NOMO-1 (cell line): Measurements from ENCODE around the gene ANGPTL4.
"Not testable (repeated sequence)": the region's sequence is repeated elsewhere in the genome, so short reads cannot be mapped to it uniquely, and the experiment has no call there.

Source experiments
- DNase-seq, 2 experiments: peaks; one replicate each; lab custom pipeline; 2025; ENCODE audit not compliant: unreplicated experiment in 2 of 2; lab: John Stamatoyannopoulos, UW

ANGPTL4 gene, protein sequence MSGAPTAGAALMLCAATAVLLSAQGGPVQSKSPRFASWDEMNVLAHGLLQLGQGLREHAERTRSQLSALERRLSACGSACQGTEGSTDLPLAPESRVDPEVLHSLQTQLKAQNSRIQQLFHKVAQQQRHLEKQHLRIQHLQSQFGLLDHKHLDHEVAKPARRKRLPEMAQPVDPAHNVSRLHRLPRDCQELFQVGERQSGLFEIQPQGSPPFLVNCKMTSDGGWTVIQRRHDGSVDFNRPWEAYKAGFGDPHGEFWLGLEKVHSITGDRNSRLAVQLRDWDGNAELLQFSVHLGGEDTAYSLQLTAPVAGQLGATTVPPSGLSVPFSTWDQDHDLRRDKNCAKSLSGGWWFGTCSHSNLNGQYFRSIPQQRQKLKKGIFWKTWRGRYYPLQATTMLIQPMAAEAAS

DNA sequence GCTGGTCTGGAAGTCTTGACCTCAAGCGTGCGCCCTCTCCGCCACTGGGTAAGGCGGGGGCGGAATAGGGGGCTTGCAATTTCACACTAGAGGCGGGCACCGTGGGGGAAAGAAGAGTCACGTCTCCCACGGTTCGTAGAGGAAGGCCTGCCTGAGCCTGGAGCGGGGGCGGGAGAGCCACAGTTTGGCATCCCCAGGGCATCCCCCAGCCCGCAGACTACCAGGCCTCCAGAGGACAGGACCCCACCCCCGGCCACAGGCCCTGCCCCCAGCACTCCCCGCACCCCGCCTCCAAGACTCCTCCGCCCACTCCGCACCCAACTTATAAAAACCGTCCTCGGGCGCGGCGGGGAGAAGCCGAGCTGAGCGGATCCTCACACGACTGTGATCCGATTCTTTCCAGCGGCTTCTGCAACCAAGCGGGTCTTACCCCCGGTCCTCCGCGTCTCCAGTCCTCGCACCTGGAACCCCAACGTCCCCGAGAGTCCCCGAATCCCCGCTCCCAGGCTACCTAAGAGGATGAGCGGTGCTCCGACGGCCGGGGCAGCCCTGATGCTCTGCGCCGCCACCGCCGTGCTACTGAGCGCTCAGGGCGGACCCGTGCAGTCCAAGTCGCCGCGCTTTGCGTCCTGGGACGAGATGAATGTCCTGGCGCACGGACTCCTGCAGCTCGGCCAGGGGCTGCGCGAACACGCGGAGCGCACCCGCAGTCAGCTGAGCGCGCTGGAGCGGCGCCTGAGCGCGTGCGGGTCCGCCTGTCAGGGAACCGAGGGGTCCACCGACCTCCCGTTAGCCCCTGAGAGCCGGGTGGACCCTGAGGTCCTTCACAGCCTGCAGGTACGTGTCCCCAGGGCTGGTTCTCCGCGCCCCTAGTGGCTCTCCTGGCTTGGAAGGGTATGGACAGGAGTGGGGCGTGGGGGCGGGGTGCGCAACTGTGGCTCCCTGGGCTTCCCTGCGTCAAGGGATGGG, at the start of gene ANGPTL4:
ANGPTL4 (plus strand) TSS at position 353 of the 969 bp plus-strand sequence; CDS start at position 520, 167 bp downstream.
- no peak for DNase-seq

DNA sequence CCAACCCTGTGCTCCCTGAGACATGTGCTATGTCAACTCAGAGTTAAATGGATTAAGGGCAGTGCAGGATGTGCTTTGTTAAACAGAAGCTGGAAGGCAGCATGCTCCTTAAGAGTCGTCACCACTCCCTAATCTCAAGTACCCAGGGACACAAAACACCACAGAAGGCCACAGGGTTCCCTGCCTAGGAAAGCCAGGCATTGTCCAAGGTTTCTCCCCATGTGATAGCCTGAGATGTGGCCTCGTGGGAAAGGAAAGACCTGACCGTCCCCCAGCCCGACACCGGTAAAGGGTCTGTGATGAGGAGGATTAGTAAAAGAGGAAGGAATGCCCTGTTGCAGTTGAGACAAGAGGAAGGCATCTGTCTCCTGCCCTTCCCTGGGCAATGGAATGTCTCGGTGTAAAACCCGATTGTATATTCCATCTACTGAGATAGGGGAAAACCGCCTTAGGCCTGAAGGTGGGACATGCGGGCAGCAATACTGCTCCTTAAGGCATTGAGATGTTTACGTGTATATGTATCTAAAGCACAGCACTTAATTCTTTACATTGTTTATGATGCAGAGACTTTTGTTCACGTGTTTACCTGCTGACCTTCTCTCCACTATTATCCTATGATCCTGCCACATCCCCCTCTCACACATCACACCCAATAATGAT, 48.8 kb upstream of the ANGPTL4 start:
- DNase-seq = not testable (repeated sequence)

DNA sequence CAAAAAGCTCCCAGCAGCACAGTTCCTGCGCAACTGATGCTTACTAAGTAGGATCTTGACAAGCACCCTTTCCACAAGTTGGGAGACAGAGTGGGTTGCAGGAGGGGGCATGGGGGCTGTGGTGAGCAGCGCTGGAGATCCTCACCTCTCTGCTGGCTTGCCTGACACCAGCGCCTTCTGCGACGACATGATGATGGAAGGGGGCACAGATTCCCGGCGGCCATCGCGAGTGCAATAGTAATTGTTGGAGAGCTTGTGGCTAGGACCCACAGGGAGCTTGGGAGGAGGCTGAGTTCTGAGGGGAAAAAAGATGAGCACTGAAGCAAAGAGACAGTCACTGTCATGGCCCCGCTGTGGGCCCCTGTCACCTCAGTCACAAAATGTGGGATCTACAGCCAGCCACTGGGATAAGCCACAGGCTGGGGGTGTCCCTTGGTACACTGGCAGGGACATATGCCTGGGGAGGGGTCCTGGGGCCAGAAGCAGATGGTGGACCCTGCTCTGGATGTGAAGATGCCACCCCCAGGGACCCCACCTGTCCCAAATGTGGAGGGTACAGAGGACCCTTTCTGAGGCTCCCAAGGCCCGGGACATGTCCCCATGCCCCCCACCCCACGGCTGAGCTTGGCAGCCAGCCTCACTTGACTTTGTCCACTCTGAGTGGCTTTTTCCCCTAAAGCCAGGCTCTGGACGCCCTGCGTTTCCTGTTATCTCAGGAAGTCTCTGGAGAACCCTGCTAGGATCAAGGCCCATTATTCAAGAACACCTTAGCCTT, 47.4 kb upstream of the ANGPTL4 start:
- no peak for DNase-seq

DNA sequence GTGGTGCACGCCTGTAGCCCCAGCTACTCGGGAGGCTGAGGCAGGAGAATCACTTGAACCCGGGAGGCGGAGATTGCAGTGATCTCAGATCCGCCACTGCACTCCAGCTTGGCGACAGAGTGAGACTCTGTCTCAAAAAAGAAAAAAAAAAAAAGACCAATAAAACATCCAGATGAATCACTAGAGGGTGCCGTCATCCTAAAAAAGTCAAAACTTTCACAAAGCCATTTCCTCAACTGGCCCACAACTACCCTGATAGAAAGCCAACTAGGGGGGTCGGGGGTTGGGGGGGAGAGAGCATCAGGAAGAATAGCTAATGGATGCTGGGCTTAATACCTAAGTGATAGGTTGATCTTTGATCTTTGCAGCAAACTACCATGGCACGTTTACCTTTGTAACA, 45.1 kb upstream of the ANGPTL4 start:
- DNase-seq = not testable (repeated sequence)

DNA sequence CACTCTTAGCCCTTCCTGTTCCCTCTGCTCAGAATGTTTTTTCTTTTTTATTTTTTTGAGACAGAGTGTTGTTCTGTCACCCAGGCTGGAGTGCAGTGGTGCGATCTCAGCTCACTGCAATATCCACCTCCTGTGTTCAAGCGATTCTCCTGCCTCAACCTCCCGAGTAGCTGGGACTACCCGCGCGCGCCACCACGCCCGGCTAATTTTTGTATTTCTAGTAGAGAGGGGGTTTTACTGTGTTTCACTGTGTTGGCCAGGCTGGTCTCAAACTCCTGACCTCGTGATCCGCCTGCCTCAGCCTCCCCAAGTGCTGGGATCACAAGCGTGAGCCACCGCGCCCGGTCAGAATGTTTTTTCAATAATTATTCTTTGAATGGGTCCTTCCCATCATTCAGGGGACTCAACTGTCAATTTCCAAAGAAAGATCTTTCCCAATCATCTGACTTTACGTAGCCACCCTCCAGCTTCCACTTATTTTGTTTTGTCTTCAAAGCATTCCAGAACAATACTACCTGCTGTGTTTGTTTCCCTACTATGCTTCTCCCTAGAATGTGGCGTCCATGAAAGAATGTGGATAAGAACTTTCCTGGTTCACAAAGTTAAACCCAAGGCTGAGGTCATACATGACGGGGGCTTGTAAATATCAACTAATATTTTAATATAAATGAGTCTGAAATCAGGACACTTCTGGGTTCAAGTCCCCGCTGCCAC, 44.0 kb upstream of the ANGPTL4 start:
- no peak for DNase-seq

DNA sequence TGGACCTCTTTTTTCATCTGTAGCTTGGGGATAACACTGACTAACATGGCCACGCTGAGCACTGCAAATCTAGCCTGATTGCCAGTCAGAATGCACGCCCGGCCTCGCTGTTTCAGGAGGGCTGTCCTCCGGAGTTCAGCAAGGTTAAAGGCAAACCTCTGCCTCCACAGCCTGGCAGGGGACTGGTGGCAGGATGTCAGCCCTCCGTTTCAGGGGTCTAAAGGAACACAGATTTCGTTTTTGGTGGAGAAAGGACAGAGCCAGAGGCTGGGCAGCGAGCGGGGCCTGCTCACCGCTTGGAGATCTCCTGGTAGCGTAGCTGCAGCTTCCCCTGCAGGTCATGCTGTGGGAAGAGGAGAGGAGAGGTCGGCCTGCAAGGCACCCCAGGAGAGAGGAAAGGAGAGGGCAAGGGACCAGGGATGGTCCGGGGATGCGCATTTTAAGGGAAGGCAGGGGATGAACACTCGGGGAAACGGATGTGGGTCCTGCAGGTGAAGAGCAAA, 43.3 kb upstream of the ANGPTL4 start:
- peak in 1 of 2 experiments; percentile 11 for DNase-seq

DNA sequence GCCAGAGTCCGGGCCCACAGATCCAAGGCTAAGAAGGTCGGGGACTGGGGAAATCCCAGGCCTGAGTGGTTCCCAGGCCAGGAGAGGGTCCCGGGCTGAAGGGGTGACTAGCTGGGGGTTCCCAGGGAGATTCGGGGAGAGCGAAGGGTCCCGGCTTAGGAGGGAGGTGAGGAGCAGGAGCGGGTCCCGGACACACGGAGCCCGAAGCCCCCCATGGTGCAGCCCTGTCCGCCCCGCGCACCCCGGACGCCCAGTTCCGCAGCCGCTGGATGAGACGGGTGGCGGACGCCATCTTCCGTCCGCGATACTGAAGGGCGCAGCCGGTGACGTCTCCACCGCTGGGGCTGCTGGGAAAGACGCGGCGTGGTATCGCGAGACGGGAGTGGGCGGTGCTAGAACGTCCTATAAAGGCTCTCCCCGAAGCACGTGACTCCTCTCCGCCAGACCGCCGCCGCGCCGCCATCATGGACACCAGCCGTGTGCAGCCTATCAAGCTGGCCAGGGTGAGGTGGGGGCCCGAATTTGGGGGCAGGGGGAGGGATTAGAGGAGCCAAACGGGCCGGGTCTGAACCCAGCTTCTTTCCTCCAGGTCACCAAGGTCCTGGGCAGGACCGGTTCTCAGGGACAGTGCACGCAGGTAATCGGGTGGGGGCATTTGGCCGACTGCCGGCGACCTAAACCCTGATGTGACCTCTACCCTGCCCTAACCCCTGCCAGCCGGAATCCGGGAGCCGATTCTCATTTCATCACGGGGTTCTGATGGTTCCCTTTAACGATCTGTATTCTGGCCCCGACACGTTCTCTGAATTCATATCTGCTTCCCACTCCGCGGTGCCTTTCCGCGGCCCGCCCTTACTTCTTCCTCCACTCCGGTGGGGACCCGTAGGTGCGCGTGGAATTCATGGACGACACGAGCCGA, 42.6 kb upstream of the ANGPTL4 start, which contains the start of the genes NDUFA7 and RPS28:
NDUFA7 (minus strand) TSS at position 309 of the 919 bp plus-strand sequence; CDS start at position 292, 17 bp downstream.
RPS28 (plus strand) TSS at position 430 of the 919 bp plus-strand sequence; CDS start at position 465, 35 bp downstream.
- peak; percentile 87 for DNase-seq

DNA sequence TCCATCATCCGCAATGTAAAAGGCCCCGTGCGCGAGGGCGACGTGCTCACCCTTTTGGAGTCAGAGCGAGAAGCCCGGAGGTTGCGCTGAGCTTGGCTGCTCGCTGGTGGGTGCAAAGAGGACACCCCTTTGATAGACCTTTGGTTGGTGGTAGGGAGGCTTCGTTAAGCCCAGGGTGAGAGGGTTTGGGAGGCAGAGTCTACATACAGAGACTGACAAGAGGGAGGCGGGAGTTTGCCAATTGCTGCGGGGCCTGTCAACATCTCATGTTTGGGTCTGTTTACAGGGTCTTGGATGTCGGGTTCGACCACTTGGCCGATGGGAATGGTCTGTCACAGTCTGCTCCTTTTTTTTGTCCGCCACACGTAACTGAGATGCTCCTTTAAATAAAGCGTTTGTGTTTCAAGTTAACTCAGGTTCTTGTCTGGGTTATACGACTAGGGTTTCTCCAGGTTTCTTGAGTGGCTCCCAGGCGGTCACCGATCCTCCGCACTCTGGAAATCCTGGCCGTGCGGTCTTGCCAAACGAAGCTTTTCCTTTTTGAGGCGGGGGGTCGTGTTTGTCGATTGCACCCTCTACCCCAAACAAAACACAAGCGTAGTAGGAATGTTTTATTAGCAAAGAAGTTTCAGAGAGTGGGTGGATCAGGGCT, 41.8 kb upstream of the ANGPTL4 start:
- DNase-seq = no peak

DNA sequence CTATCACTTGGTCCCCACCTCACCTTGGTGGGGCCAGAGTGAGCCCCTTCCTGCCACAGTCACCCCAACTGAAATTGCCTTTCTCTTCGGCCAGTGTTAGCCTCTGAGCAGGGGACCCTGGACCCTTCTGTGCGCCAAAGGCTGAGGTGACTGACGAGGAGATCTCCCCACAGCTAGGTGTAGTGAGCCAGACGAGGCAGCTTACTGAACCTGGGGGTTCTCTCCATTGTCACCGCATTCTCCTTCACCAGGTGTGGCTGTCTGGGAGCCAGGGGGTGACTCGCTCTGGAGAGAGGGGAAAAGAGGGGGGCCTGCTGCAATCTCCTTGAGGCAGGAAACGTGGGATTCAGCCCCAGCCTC, 41.3 kb upstream of the ANGPTL4 start:
- DNase-seq = no peak

DNA sequence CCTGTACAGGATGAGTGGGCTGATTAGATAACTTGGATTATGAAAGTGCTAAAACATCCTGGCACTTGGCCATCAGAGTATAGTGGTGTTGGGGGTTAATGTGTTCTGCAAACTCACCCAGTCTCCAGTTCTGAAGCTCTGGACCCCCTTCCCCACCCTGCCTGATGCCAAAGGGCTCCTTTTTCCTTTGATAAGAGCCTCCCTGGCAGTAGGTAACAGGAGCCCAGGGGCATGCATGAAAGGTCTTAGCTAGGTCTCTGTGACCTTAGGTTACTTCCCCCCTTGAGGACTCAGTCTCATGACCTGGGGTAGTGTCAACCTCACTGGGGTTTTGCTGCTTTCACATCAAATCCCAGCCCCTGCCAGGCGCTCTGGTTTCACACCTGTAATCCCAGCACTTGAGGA, 40.2 kb upstream of the ANGPTL4 start:
- DNase-seq = no peak

DNA sequence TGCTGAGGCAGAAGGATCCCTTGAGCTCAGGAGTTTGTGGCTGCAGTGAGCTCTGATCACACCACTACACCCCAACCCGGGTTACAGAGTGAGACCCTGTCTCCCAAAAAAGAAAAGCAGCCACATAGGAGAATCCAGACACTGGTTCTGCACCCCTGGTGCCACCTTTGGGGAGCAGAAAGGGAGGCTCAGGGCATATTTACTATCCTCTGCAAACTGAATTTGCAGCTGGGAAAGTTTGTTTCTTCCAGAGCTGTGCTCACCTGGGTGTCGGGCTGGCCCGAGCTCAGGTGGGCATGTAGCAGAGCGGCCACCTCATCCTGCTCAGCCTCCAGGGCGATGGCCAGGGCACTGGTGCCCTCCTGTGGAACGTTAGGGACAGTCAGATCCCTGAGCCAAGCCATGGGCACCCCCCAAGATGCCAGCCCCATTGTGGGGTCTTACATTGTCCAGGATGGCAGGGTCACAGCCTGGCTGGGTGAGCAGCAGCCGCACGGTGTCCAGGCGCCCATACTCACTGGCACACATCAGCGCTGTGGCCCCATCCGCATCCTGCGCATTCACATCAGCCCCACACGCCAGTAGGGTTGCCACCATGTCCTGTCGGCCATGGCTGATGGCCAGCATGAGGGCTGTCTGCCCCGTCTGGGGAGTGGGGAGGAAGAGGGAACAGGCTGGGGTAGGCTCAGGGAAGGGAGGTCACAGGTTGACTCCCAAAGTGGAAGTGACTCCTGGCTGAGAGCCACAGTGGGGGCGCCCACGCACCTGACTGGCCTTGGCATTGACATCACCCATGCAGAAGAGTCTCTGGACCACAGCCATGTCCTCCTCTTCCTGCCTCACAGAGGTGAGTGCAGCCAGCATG, 39.5 kb upstream of the ANGPTL4 start:
- no peak for DNase-seq

DNA sequence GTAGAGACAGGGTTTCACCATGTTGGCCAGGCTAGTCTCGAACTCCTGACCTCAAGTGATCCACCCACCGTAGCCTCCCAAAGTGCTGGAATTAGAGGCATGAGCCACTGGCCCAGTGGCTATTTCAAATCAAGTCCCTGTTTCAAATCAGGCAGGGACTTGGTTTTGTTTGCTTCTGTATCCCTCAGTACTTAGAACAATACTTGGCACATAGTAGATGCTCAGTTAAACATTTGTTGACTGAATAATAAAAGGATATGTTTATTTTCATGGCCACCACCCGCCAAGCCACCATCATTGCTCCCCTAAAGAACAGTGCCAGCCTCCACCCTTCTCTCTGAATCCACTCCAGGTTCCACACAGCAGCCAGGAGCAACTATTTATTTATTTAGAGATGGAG, 38.5 kb upstream of the ANGPTL4 start:
- no peak for DNase-seq

DNA sequence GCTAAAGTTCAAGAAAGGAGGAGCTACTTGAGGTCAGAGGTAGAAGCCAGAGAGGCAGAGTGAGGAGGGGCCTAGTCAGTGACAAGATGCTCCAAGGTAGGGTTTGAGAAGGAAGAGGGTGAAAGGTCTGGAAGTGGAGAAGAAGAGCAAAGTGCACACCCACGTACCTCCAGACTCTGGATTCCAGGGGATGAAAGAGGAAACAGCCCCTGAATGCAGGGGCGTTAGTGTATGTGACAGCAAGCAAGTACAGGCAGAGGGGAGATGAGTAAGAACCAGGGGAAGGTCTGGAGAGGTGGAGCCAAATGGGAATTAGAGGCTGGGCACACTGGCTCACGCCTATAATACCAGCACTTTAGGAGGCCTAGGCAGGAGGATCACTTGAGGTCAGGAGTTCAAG, 34.0 kb upstream of the ANGPTL4 start:
- DNase-seq = no peak

DNA sequence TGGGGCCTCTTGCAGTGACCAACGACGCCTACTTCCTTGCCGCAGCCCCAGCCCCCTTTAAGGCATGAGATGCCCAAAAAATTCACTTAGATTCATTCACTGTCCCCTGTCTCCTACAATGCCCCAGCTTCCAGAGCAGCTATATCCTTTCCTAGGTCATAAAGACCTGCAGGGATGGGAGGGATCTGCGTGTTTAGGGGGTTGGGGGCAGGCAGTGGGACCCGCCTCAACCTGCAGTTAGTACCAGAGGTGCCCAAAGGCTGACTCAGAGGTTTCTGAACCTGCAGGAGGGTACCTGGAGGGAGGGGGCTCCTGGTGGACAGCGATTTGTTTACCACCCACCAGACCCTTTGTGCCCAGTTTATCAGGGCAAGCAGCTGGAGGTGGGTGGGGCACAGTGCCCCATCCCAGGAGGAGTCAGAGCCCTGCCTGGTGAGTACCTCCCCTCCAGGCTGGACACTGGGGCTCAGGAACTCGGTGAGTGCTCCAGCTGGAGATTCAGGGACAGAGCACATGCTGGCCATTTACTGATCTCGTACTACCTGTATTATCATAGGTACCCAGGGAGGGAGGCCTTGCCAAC, 32.6 kb upstream of the ANGPTL4 start:
- DNase-seq = no peak

DNA sequence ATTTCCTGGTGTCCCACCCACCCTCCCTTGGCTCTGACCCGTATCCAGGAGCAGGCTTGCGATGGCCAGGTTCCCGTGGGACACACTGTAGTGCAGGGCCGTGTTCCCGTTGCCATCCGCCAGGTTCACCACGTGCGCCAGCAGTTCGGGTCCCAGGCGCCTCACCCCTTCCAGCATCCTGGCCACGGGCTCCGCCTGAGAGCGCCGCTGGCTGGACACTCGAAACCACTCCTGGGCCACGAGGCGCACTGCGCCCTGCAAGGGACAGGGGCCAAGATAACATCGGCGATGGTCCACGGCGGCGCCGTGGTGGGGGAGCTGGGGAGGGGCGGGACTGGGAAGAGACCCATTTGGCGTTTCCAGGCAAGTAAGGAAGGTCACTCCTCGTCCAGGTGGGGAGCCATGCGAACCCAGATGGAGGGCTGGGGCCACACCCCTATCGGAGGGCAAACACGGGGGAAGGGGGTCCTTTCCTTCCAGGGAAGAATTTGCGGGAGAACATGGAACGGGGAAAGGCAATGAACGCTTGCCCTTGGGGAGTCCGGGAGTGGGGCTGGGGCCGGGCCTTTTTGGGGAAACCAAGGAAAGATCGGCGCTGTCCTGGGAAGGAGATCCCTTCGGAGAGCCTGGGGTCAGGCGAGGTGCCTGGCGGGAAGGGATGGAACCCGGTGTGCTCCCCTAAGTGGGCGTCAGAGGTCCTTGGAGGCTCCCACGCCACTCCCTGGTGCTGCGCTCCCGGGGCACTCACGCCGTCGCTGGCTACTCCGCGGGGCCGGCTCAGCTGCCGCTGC, 30.8 kb upstream of the ANGPTL4 start:
- no peak for DNase-seq
